IMR-90 (cell line): ENCODE data around the gene GUCY1B1.

Experiments used
- CEBPB ChIP-seq: IDR thresholded peaks from 2 replicates; pipeline ENCODE4 v1.6.1; 2012; ENCODE audit warnings: low read depth, low read length, improper control_type of control experiment
- CTCF ChIP-seq: conservative IDR thresholded peaks from 2 replicates; pipeline ENCODE4 v1.5.1; 2012; ENCODE audit warnings: mild to moderate bottlenecking, low read depth, low read length, improper control_type of control experiment
- ELK1 ChIP-seq: fragments of 150-350 bp; IDR thresholded peaks from 2 replicates; pipeline ENCODE4 v1.6.1; 2016; ENCODE audit warnings: low read depth, mild to moderate bottlenecking, low read length, moderate library complexity, borderline replicate concordance

GRCh38 chr4:155784637-155785036, 25.8 kb downstream of the GUCY1B1 start:
- TF ChIP-seq CTCF: no peak
- TF ChIP-seq CEBPB: no peak
- no peak for TF ChIP-seq ELK1
